HuH-7 (cell line): ENCODE data around the gene PSIP1.
"Not testable (repeated sequence)": the region's sequence is repeated elsewhere in the genome, so short reads cannot be mapped to it uniquely, and the experiment has no call there.

Experiments used
- DNase-seq: peaks from one replicate; pipeline ENCODE4 v3.0.0; 2011; ENCODE audit warnings: low spot score

Gene PSIP1

GRCh38 chr9:15430920-15431844 is 79.6 kb downstream of the PSIP1 start:
- DNase-seq = no peak

- not testable (repeated sequence) for DNase-seq
Measured at GRCh38 chr9:15427702-15428101, 83.1 kb downstream of the PSIP1 start.

DNA sequence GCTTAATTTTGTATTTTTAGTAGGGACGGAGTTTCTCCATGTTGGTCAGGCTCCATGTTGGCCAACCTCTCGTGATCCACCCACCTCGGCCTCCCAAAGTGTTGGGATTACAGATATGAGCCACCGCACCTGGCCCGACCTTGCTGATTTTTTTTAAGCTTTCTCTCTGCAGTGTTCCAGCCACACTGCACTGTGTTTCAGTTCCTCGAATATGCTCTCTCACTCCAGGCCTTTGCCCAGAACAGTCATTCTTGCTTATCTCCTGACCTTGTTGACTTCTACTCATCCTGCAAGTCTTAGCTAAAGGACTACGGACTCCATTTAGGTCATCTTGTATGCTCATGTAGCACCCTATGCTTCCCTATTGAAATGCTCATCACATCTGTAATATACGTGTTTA is 84.8 kb downstream of the PSIP1 start:
- no peak for DNase-seq

GRCh38 chr9:15423231-15423985 is 87.4 kb downstream of the PSIP1 start:
- DNase-seq = no peak

DNA sequence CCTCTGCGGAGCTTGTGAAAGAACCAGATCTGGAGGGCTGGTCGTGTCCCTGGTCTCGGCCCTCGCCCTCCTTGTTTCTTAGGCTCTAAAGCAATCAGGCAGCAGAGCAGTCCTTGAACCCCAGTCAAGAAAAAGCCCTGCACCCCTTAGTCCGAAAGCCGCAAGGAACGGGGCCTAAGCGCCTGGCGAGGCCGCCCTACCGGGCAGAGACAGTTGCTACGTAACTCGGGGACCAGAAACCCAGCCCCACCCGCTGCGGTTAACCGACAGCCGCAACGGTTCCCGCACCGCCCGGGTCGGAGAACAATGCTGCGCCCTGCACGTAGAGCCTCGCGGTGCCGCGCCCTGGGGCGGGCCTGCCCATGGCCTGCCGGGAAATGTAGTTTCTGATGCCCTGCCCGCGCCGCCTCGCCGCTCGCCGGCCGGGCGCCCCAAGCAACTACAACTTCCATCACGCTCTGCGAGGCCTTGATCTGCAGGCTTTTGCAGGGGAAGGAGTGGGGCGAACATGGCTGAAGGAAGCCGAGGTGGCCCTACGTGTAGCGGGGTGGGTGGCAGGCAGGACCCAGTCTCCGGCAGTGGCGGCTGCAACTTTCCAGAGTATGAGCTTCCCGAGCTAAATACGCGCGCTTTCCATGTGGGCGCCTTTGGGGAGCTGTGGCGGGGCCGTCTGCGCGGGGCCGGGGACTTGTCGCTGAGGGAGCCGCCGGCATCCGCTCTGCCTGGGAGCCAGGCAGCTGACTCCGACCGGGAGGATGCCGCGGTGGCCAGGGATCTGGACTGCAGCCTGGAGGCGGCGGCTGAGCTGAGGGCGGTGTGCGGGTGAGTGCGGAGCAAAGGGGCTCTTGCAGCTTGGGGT is 88.2 kb downstream of the PSIP1 start, which contains the start of gene SNAPC3:
Gene SNAPC3 (plus strand): TSS at position 505 of the 859 bp plus-strand sequence. CDS start 4 bp downstream, at position 509.
- DNase-seq = peak; percentile 87

GRCh38 chr9:15421990-15422371 is 88.8 kb downstream of the PSIP1 start:
- DNase-seq = no peak

DNA sequence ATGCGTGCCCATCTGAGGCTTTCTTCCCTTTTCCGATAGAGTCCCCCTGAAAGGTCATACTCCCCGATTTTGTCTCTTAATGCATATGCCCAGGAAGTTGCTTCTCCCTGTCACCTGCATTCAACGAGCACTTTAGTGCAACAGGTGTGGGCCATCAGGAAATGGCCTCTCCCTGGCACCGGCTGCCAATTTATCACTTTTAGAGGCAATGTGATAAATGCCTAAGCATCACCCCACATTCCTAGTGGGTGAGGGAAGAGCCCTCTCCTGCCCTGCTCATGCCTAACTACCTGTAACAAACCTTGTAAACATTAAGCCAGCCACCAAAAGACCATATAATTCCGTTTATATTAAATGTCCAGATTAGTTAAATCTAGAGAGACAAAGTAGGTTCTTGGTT is 89.2 kb downstream of the PSIP1 start:
- no peak for DNase-seq

DNA sequence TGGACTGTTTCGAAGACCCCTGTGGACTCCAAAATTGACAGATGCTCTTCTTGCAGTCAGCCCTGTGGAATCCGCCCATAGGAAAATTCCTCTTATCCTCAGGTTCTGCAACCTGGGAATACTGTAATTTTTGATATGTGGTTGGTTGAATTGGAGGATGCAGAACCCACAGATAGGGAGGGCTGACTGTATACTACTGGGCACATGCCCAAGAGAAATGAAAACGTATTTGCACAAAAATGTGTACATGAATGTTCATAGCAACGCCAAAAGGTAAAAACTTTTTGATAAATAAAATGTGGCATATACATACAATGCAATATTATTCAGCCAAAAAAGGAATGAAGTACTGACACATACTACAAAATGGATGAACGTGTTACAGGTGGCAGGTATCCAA is 90.0 kb downstream of the PSIP1 start:
- DNase-seq = no peak

GRCh38 chr9:15417626-15418025 is 93.1 kb downstream of the PSIP1 start:
- DNase-seq = no peak

DNA sequence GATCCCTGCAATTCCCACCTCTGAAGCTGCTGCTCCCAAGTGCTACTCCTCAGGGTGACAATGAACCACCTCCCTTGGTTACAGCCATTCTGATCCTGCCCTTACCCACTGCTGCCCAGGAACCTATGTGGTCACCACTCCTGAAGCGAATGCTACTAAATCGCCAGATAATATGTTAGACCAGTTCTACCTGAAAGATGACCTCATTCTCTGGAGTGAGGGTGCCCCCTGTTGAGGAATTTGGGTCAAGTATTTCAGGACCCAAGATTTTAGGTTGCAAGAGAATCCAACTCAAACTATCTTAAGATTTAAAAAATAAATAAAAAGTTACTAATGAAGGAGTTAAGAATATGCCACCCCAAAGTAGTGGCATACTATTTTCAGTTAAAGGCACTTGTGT is 93.9 kb downstream of the PSIP1 start:
- peak; percentile 45 for DNase-seq
